Activated T-helper 2 cell treated with anti-CD3 and anti-CD28 coated beads, Interferon-gamma antibody, Interleukin-2, Interleukin-4, amounts not matched to agents 10 μg/mL and 5 μg/mL and 100 μg/mL, durations not matched to agents 14 hours and 24 hours and 36 hours (primary cell): ENCODE results near the gene JMJD1C. TPM values are rescaled to one million over a fixed set of nuclear protein-coding genes. Genes with fewer than 3 reads are reported as not detected.
"Not testable (repeated sequence)": the region's sequence is repeated elsewhere in the genome, so short reads cannot be mapped to it uniquely, and the experiment has no call there.

Source experiments
- DNase-seq: peaks from one replicate; pipeline ENCODE4 v3.0.0; 2021; ENCODE audit warnings: low spot score
- H3K27ac Mint-ChIP-seq: one replicate; pipeline ENCODE4 v1.8.0; 2021; ENCODE audit warnings: mixed read lengths
- H3K27me3 Mint-ChIP-seq: one replicate; pipeline ENCODE4 v1.8.0; 2021; ENCODE audit warnings: low read depth, mixed read lengths
- H3K36me3 Mint-ChIP-seq: one replicate; pipeline ENCODE4 v1.8.0; 2021; ENCODE audit warnings: low read depth, mixed read lengths
- H3K4me1 Mint-ChIP-seq: one replicate; pipeline ENCODE4 v1.8.0; 2021; ENCODE audit warnings: low read depth, mixed read lengths
- H3K4me3 Mint-ChIP-seq: one replicate; pipeline ENCODE4 v1.8.0; 2021; ENCODE audit warnings: low read depth, mild to moderate bottlenecking, moderate library complexity, mixed read lengths
- H3K9me3 Mint-ChIP-seq: one replicate; pipeline ENCODE4 v1.8.0; 2021; ENCODE audit warnings: mixed read lengths
- intact Hi-C: fragments of 100-400 bp; cut with micrococcal nuclease; formaldehyde crosslinking; loops from one replicate; pipeline ENCODE4 v1.15.1; 2023
- total RNA-seq: library from RNA; stranded (reverse); gene quantifications from 2 replicates; pipeline ENCODE4 v1.2.3, GENCODE V29; 2022

Gene JMJD1C
- total RNA-seq, 1 donor from 2014 or later, result 35.2 TPM

- Mint-ChIP-seq H3K4me1 (peaks cover 27% of the 10 kb centered on the region), H3K36me3 (peaks cover 33% of the 10 kb centered on the region), H3K4me3 (no peak overlapping the region), H3K27ac (no peak overlapping the region), H3K27me3 (no peaks in the 10 kb centered on the region), H3K9me3 (no peaks in the 10 kb centered on the region)
- DNase-seq, result peak; percentile 25
- intact Hi-C loops, result loop anchor here (1.0 to 5.0 kb wide), 8 partner anchors 76 to 721 kb away; partner anchors contain the start of gene EGR2
Observed at GRCh38 chr10:63157845-63158624, 307.7 kb downstream of the JMJD1C start.

DNA sequence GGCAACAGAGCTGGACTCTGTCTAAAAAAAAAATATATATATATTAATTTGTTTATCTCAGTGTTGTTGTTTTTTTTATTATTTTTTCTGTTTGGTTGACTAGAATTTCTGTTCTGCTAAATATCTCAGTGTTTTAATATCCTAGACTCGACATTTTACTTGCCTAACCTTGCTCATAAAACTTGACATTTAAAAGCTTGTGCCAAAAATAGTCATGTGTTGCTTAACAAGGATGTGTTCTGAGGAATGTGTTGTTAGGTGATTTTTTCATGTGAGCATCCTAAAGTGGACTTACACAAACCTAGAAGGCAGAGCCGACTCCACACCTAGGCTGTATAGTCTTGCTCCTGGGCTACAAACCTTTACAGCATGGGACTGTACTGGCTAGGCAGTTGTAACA lies 309.5 kb downstream of the JMJD1C start:
- Mint-ChIP-seq H3K9me3 (no peaks in the 10 kb centered on the region), H3K4me3 (no peak overlapping the region), H3K27me3 (no peaks in the 10 kb centered on the region), H3K27ac (no peak overlapping the region), H3K36me3 (peaks cover 44% of the 10 kb centered on the region), H3K4me1 (peaks cover 22% of the 10 kb centered on the region)
- no peak for DNase-seq
- intact Hi-C loops, result loop anchor here (5.0 kb wide), 2 partner anchors 74 to 544 kb away; no protein-coding TSS in a partner anchor

DNA sequence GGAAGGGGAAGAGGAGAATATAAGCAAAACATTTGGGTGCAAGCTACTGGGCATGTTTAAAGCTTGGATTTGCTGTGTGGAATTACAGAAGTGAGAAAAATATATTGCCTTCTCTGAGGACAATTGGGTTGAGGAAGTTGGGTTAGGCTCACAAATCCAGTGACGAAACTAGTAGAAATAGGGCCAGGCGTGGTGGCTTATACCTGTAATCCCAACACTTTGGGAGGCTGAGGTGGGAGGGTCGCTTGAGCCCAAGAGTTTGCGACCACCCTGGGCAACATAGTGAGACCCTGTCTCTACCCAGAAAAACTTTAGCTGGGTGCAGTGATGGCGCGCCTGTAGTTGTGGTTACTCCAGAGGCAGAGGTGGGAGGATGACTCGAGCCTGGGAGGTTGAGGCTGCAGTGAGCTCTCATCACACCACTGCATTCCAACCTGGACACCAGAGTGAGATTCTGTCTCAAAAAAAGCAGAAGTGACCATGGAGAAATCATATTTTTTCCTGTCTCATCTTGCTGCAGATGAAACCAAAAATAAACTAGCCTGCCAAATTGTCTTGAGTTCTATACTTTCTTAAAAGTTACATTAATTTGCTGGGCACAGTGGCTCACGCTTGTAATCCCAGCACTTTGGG lies 310.3 kb downstream of the JMJD1C start:
- H3K9me3 Mint-ChIP-seq, result no peaks in the 10 kb centered on the region
- H3K4me3 Mint-ChIP-seq, result no peak overlapping the region
- H3K27me3 Mint-ChIP-seq, result no peaks in the 10 kb centered on the region
- no peak for DNase-seq
- peak overlapping the region; percentile 6 for H3K27ac Mint-ChIP-seq
- H3K4me1 Mint-ChIP-seq, result peaks cover 24% of the 10 kb centered on the region
- peaks cover 49% of the 10 kb centered on the region for H3K36me3 Mint-ChIP-seq
- intact Hi-C loops, result loop anchor here (5.0 kb wide), 2 partner anchors 73 to 543 kb away; no protein-coding TSS in a partner anchor

- H3K27me3 Mint-ChIP-seq, result no peaks in the 10 kb centered on the region
- DNase-seq, result no peak
- no peaks in the 10 kb centered on the region for H3K9me3 Mint-ChIP-seq
- no peak overlapping the region for H3K4me3 Mint-ChIP-seq
- intact Hi-C loops, result loop anchor here (5.0 kb wide), 2 partner anchors 72 to 542 kb away; no protein-coding TSS in a partner anchor
- peaks cover 55% of the 10 kb centered on the region for H3K36me3 Mint-ChIP-seq
- peak overlapping the region; percentile 6 for H3K27ac Mint-ChIP-seq
- H3K4me1 Mint-ChIP-seq, result peaks cover 24% of the 10 kb centered on the region
Observed at GRCh38 chr10:63154546-63155387, 311.0 kb downstream of the JMJD1C start.

GRCh38 chr10:63153868-63154545 lies 311.8 kb downstream of the JMJD1C start:
- Mint-ChIP-seq H3K36me3 (peaks cover 58% of the 10 kb centered on the region), H3K4me1 (peaks cover 25% of the 10 kb centered on the region)
- intact Hi-C loops, H3K27me3 Mint-ChIP-seq, H3K9me3 Mint-ChIP-seq, H3K4me3 Mint-ChIP-seq, DNase-seq, H3K27ac Mint-ChIP-seq: not testable (repeated sequence)

GRCh38 chr10:63150745-63151144 lies 315.0 kb downstream of the JMJD1C start:
- Mint-ChIP-seq H3K36me3 (peaks cover 83% of the 10 kb centered on the region), H3K27ac (no peak overlapping the region), H3K27me3 (no peaks in the 10 kb centered on the region), H3K4me1 (peaks cover 18% of the 10 kb centered on the region), H3K9me3 (no peaks in the 10 kb centered on the region), H3K4me3 (no peak overlapping the region)
- DNase-seq, result no peak
- intact Hi-C loops, result no loop called here

- Mint-ChIP-seq H3K27me3 (no peaks in the 10 kb centered on the region), H3K27ac (no peak overlapping the region), H3K36me3 (peaks cover 62% of the 10 kb centered on the region), H3K4me1 (peaks cover 22% of the 10 kb centered on the region), H3K9me3 (no peaks in the 10 kb centered on the region), H3K4me3 (no peak overlapping the region)
- no peak for DNase-seq
- intact Hi-C loops, result no loop called here
Observed at GRCh38 chr10:63146503-63146902, 319.3 kb downstream of the JMJD1C start.

DNA sequence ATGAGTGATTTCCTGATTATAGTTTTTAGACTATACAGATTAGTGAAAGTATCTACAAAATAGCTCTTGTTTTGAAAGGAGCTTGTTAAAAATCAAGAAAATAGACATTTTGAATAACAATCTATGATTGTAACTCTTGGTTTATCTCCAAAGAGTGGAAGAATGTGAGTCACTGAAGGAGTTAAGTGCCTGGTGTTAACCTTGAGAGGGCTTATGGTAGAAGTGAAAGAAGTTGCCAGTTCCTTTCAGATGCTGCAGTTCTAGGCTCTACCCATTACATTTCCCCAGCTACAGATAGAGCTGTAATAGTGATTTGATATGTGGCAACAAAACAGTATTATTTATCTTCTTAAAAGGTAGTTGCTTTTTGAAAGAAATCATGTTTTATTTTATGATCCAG lies 320.0 kb downstream of the JMJD1C start:
- Mint-ChIP-seq H3K4me1 (peaks cover 21% of the 10 kb centered on the region), H3K4me3 (no peak overlapping the region), H3K27ac (peak overlapping the region; percentile 22), H3K27me3 (no peaks in the 10 kb centered on the region), H3K36me3 (peaks cover 56% of the 10 kb centered on the region), H3K9me3 (no peaks in the 10 kb centered on the region)
- no peak for DNase-seq
- intact Hi-C loops, result no loop called here

- Mint-ChIP-seq H3K27me3 (no peaks in the 10 kb centered on the region), H3K36me3 (peaks cover 59% of the 10 kb centered on the region), H3K4me3 (no peak overlapping the region), H3K9me3 (no peaks in the 10 kb centered on the region), H3K4me1 (peaks cover 20% of the 10 kb centered on the region), H3K27ac (no peak overlapping the region)
- intact Hi-C loops, result no loop called here
- no peak for DNase-seq
Observed at GRCh38 chr10:63143987-63144386, 321.8 kb downstream of the JMJD1C start.

DNA sequence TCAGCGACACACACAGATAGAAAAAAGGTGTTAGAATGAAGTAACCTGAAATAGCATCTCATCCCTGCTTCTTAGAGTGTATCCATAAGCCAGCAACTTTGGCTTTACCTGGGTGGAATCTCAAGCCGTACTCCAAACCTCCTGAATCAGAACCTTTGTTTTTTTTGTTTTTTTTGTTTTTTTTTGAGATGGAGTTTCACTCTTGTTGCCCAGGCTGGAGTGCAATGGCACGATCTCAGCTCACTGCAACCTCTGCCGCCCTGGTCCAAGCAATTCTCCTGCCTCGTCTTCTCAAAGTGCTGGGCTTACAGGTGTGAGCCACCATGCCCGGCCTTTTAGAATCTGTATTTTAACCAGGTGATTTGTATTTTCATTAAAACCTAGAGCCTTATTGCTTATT lies 323.6 kb downstream of the JMJD1C start:
- Mint-ChIP-seq H3K4me1 (peaks cover 26% of the 10 kb centered on the region), H3K9me3 (no peaks in the 10 kb centered on the region), H3K27me3 (no peaks in the 10 kb centered on the region), H3K36me3 (peaks cover 55% of the 10 kb centered on the region), H3K4me3 (no peak overlapping the region), H3K27ac (no peak overlapping the region)
- DNase-seq, result no peak
- intact Hi-C loops, result no loop called here

DNA sequence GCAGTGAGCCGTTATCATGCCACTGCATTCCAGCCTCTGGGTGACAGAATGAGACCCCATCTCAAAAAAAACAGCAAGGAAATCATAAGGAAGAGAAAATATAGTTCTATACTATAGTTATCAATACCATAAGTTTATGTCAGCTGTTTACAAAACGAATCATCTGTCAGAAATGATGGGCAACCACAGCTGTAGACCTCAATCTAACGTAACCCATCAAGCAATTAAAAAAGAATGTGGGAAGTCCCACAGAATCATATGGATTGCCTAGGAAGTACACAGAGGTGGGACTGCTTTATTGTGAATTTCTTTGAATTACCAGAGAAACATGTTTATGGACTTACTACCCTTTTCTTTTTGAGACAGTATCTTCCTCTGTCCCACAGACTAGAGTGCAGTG lies 325.7 kb downstream of the JMJD1C start:
- peaks cover 50% of the 10 kb centered on the region for H3K36me3 Mint-ChIP-seq
- no peak overlapping the region for H3K27ac Mint-ChIP-seq
- H3K4me3 Mint-ChIP-seq, result no peak overlapping the region
- no peak for DNase-seq
- intact Hi-C loops, result no loop called here
- peaks cover 29% of the 10 kb centered on the region for H3K4me1 Mint-ChIP-seq
- no peaks in the 10 kb centered on the region for H3K9me3 Mint-ChIP-seq
- no peaks in the 10 kb centered on the region for H3K27me3 Mint-ChIP-seq

DNA sequence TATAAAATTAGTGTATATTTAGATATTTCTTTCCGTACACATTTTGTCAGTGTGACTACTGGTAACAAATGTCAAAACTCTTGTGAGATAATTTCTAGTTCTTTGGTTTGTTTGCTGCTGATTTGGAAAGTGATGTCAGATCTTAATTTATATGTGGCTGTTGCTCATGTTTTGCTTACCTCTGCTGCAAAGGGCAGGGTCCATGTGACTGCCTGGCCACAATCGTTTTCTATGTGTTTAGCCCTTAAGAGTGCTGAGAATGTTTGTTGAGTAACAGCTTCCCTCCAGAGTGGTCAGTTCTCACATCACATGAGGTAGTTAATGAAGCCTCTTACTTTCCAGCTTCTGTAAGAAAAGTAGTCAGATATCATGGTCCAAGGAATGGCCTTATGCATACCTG lies 328.5 kb downstream of the JMJD1C start:
- no peaks in the 10 kb centered on the region for H3K27me3 Mint-ChIP-seq
- DNase-seq, result no peak
- peaks cover 6% of the 10 kb centered on the region for H3K9me3 Mint-ChIP-seq
- no peak overlapping the region for H3K27ac Mint-ChIP-seq
- H3K4me3 Mint-ChIP-seq, result no peak overlapping the region
- H3K36me3 Mint-ChIP-seq, result peaks cover 50% of the 10 kb centered on the region
- H3K4me1 Mint-ChIP-seq, result peaks cover 26% of the 10 kb centered on the region
- intact Hi-C loops, result loop anchor here (10.0 kb wide), 1 partner anchor 1093 kb away; no protein-coding TSS in a partner anchor
